OCI-LY7 (cell line): ENCODE measurements around the gene SRGAP3. TPM values are rescaled to one million over a fixed set of nuclear protein-coding genes. Genes with fewer than 3 reads are reported as not detected.

Experiments used
- BruUV-seq: library from RNA; stranded (reverse); fragments of 400-500 nt; replicated peaks from 2 replicates; lab custom pipeline; 2021; lab: Mats Ljungman, UMichigan
- CTCF ChIA-PET: fragments of 300-600 bp; sonication (Branson Sonifier 250); formaldehyde crosslinking; loops from one replicate; lab custom pipeline; 2022; ENCODE audit warnings: antibody characterized with exemption; ENCODE audit not compliant: unreplicated experiment; lab: Charles Lee
- POLR2A ChIA-PET: fragments of 300-600 bp; sonication (Branson Sonifier 250); formaldehyde crosslinking; loops from one replicate; lab custom pipeline; 2022; ENCODE audit warnings: antibody characterized with exemption; lab: Charles Lee
- DNase-seq: peaks from one replicate; pipeline ENCODE4 v3.0.0-alpha.2; 2015; ENCODE audit warnings: low spot score
- H2AFZ ChIP-seq: fragments of 200-600 bp; sonication (generic), shearing (Covaris generic); 2 replicates; pipeline ENCODE4 v1.6.1; 2014; ENCODE audit warnings: mild to moderate bottlenecking, antibody characterized with exemption, low read length, moderate library complexity
- H3K27ac ChIP-seq: fragments of 200-600 bp; sonication (generic); 2 replicates; pipeline ENCODE4 v1.5.1; 2014; ENCODE audit warnings: mixed run types, low read depth, mild to moderate bottlenecking, moderate library complexity, low read length, inconsistent platforms; ENCODE audit not compliant: poor library complexity, severe bottlenecking
- H3K36me3 ChIP-seq: fragments of 200-600 bp; sonication (generic); 2 replicates; pipeline ENCODE4 v1.6.1; 2014; ENCODE audit warnings: mild to moderate bottlenecking, antibody characterized with exemption, low read length, moderate library complexity, mixed read lengths; ENCODE audit not compliant: insufficient read depth
- H3K4me1 ChIP-seq: fragments of 200-600 bp; sonication (generic); 2 replicates; pipeline ENCODE4 v1.5.1; 2014; ENCODE audit warnings: mild to moderate bottlenecking, low read length; ENCODE audit not compliant: insufficient read depth, poor library complexity, severe bottlenecking
- H3K4me2 ChIP-seq: fragments of 200-600 bp; sonication (generic); 2 replicates; pipeline ENCODE4 v1.6.1; 2014; ENCODE audit warnings: mild to moderate bottlenecking, low read length
- H3K4me3 ChIP-seq: fragments of 200-600 bp; sonication (generic); 2 replicates; pipeline ENCODE4 v1.5.1; 2014; ENCODE audit warnings: mild to moderate bottlenecking, low read depth, low read length; ENCODE audit not compliant: poor library complexity, severe bottlenecking
- H3K79me2 ChIP-seq: fragments of 200-600 bp; sonication (generic); 2 replicates; pipeline ENCODE4 v1.6.1; 2016; ENCODE audit warnings: low read depth, mild to moderate bottlenecking, low read length, moderate library complexity, mixed read lengths; ENCODE audit not compliant: insufficient read depth
- H3K9me2 ChIP-seq: fragments of 200-600 bp; sonication (generic); 2 replicates; pipeline ENCODE4 v1.6.1; 2016; ENCODE audit warnings: mild to moderate bottlenecking, low read length, mixed read lengths; ENCODE audit not compliant: insufficient read depth
- H3K9me3 ChIP-seq: fragments of 200-600 bp; sonication (generic); 2 replicates; pipeline ENCODE4 v1.6.1; 2014; ENCODE audit warnings: mild to moderate bottlenecking, mixed run types, low read length, mixed read lengths
- H4K20me1 ChIP-seq: fragments of 200-600 bp; sonication (generic); 2 replicates; pipeline ENCODE4 v1.6.1; 2014; ENCODE audit warnings: mild to moderate bottlenecking, antibody characterized with exemption, low read length, moderate library complexity, mixed read lengths; ENCODE audit not compliant: insufficient read depth
- CTCF ChIP-seq: fragments of 200-600 bp; sonication (generic); conservative IDR thresholded peaks from 2 replicates; pipeline ENCODE4 v1.5.1; 2014; ENCODE audit warnings: mild to moderate bottlenecking, antibody characterized with exemption, low read length, moderate library complexity, mixed read lengths
- EZH2phosphoT487 ChIP-seq: fragments of 200-600 bp; sonication (generic); IDR thresholded peaks from 2 replicates; pipeline ENCODE4 v1.6.1; 2018; ENCODE audit warnings: low read depth, borderline replicate concordance, mild to moderate bottlenecking, mixed run types, antibody characterized with exemption, low read length, moderate library complexity, mixed read lengths
- intact Hi-C: fragments of 100-400 bp; cut with micrococcal nuclease; formaldehyde crosslinking; loops from one replicate; pipeline ENCODE4 v1.10.0; 2022; ENCODE audit not compliant: unreplicated experiment
- total RNA-seq, 2 experiments: library from RNA; depleted of rRNA in 1 of 2; stranded (reverse); fragments of >200 nt in 1 of 2; shearing (Covaris generic) in 1 of 2; gene quantifications; 2 replicates each; pipeline ENCODE4 v1.2.3, GENCODE V29; 2014 to 2022

Gene SRGAP3
- total RNA-seq, 2 experiments from 2014 or later = 1.5 to 1.7 TPM

DNA sequence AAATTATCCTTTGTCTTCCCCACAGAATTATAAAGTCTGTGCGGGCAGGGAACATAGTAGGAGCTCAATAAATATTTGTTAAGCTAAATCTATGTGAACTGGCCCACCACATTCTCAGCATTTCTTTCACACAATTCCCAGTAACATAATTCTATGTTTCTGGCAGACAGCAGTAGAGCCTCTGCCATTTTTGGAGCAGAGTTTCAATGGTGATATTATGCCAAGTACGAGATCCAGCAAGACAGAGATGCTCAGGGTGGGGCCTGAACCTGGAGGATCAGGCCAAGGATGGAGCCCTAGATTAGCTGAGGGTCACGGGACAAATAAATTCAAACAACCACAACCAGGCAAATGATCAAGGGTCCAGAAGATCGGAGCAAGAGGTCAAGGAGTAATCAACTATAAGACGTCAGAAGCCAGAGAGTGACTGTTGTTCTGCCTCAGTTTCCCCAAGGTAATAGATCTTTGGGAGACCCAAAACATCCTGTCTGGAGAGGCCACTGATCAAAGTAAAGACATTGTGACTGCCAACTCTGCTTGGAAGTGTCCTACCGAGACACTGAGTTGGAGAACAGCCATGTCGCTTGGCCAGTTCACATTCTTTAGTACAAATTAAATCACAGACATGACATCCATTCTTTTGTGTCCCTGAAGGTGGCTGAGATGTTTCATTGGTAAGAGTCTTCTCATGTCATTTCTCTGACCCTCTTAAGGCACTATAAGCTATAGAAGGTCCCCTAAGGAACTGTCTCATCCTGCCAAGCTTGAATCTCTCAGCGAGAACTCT, 15.4 kb downstream of the SRGAP3 start:
- TF ChIP-seq CTCF = no peak
- TF ChIP-seq EZH2phosphoT487 = no peak

DNA sequence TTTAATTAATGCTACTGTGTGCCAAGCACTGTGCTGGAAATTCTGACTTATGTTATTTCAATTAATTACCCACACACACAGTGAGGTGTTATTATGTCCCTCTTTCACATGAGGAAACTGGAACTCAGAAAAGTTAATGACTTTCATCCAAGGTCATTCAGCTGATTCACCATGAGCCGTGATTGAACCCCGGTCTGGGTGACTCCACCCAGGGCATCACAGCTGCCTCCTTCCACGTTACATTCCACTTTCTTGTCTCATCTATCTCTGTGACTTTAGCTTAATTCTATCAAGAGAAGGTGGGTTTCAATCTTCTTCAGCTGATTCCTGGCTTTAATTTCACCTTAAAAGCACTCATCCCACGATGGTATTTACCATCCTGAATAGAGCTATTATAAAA, 16.3 kb downstream of the SRGAP3 start:
- DNase-seq = no peak
- intact Hi-C loops = no loop called here
- BruUV-seq = no TSS peak
- Histone ChIP-seq H3K9me3 (no peaks in the 10 kb centered on the region), H4K20me1 (no peaks in the 10 kb centered on the region), H3K4me1 (no peaks in the 10 kb centered on the region), H3K79me2 (no peaks in the 10 kb centered on the region), H3K9me2 (no peaks in the 10 kb centered on the region), H3K4me3 (no peak overlapping the region), H2AFZ (no peak overlapping the region), H3K27ac (no peak overlapping the region), H3K4me2 (no peak overlapping the region), H3K36me3 (no peaks in the 10 kb centered on the region)
- POLR2A ChIA-PET = interaction anchor here (1.0 kb wide), 1 partner anchor 24 kb away, joined by 3 read pairs; no protein-coding TSS in a partner anchor
- TF ChIP-seq CTCF (no peak), EZH2phosphoT487 (no peak)
- CTCF ChIA-PET = no interaction called here

More for the DNA sequence above, 15.4 kb downstream of the SRGAP3 start:
- H3K9me2 ChIP-seq = no peaks in the 10 kb centered on the region
- H3K36me3 ChIP-seq = no peaks in the 10 kb centered on the region
- no peak overlapping the region for H2AFZ ChIP-seq
- H4K20me1 ChIP-seq = no peaks in the 10 kb centered on the region
- no peak overlapping the region for H3K4me2 ChIP-seq
- no peak for DNase-seq
- no peaks in the 10 kb centered on the region for H3K9me3 ChIP-seq
- POLR2A ChIA-PET = interaction anchor here (0.5 to 1.0 kb wide), 2 partner anchors 23 to 79 kb away, joined by 3 read pairs; no protein-coding TSS in a partner anchor
- BruUV-seq = no TSS peak
- CTCF ChIA-PET = no interaction called here
- no peaks in the 10 kb centered on the region for H3K4me1 ChIP-seq
- intact Hi-C loops = no loop called here
- no peak overlapping the region for H3K4me3 ChIP-seq
- H3K79me2 ChIP-seq = no peaks in the 10 kb centered on the region
- H3K27ac ChIP-seq = no peak overlapping the region

- Histone ChIP-seq H3K9me2 (no peaks in the 10 kb centered on the region), H3K4me1 (no peaks in the 10 kb centered on the region), H4K20me1 (no peaks in the 10 kb centered on the region), H3K4me3 (no peak overlapping the region), H3K36me3 (no peaks in the 10 kb centered on the region), H3K27ac (no peak overlapping the region), H3K79me2 (no peaks in the 10 kb centered on the region), H2AFZ (no peak overlapping the region), H3K9me3 (no peaks in the 10 kb centered on the region), H3K4me2 (no peak overlapping the region)
- ChIA-PET POLR2A (interaction anchor here (0.5 kb wide), 1 partner anchor 78 kb away, joined by 3 read pairs; no protein-coding TSS in a partner anchor), CTCF (no interaction called here)
- no TSS peak for BruUV-seq
- no peak for TF ChIP-seq CTCF
- no peak for TF ChIP-seq EZH2phosphoT487
- intact Hi-C loops = no loop called here
- no peak for DNase-seq
Measured at GRCh38 chr3:9231937-9232336, 17.5 kb downstream of the SRGAP3 start.
